ENCODE data around the gene CYLC1. TPM values are rescaled to one million over a fixed set of nuclear protein-coding genes. Genes with fewer than 3 reads are reported as not detected.
A peak's percentile ranks its signal among the peaks of the same experiment; 100 is the strongest.

CYLC1 gene
- total RNA-seq, 1 donor from 2014 or later, result not detected

GRCh38 chrX:83906921-83907320, 46.0 kb downstream of the CYLC1 start:
- Mint-ChIP-seq H3K36me3 (ENCODE audit: low read depth, unreplicated experiment) (no peaks in the 10 kb centered on the region), H3K4me3 (ENCODE audit: unreplicated experiment) (no peak overlapping the region), H3K4me1 (ENCODE audit: low read depth, unreplicated experiment) (no peaks in the 10 kb centered on the region), H3K9me3 (ENCODE audit: unreplicated experiment) (no peaks in the 10 kb centered on the region), H3K27ac (ENCODE audit: unreplicated experiment) (no peak overlapping the region), H3K27me3 (ENCODE audit: low read depth, unreplicated experiment) (no peaks in the 10 kb centered on the region)
- Histone ChIP-seq H3K4me2 (ENCODE audit: low read length) (no peak overlapping the region), H3K79me2 (ENCODE audit: insufficient read depth, low read length) (no peaks in the 10 kb centered on the region), H4K20me1 (ENCODE audit: insufficient read depth, low read length) (no peaks in the 10 kb centered on the region), H3K36me3 (ENCODE audit: insufficient read depth, low read length) (no peaks in the 10 kb centered on the region), H3K9ac (ENCODE audit: low read length) (no peak overlapping the region), H3K4me3 (ENCODE audit: insufficient read depth, low read depth, low read length) (no peak overlapping the region), H3K4me1 (ENCODE audit: insufficient read depth, low read length) (no peaks in the 10 kb centered on the region), H3K27me3 (ENCODE audit: insufficient read depth, low read length) (no peaks in the 10 kb centered on the region), H3K27ac (ENCODE audit: low read depth, low read length) (no peak overlapping the region), H3K9me3 (ENCODE audit: insufficient read depth, low read depth, low read length) (no peaks in the 10 kb centered on the region), H2AFZ (ENCODE audit: low read depth, low read length) (no peak overlapping the region)
- no peak for FAIRE-seq
- DNase-seq (ENCODE audit: low read depth), result no peak
- TF ChIP-seq CTCF (IDR thresholded peaks at IDR 0.05; ENCODE audit: insufficient read depth, low read depth, low read length), result no peak

GRCh38 chrX:83916525-83916924, 55.6 kb downstream of the CYLC1 start:
- no peak overlapping the region for H3K4me3 Mint-ChIP-seq (ENCODE audit: unreplicated experiment)

GRCh38 chrX:83934220-83934619, 73.3 kb downstream of the CYLC1 start:
- no peak for DNase-seq (ENCODE audit: low read depth)

More at GRCh38 chrX:83916525-83916924, 55.6 kb downstream of the CYLC1 start:
- no peaks in the 10 kb centered on the region for H3K36me3 Mint-ChIP-seq (ENCODE audit: low read depth, unreplicated experiment)
- H3K36me3 ChIP-seq (ENCODE audit: insufficient read depth, low read length), result no peaks in the 10 kb centered on the region
- H3K9me3 Mint-ChIP-seq (ENCODE audit: unreplicated experiment), result no peaks in the 10 kb centered on the region
- no peak overlapping the region for H3K27ac Mint-ChIP-seq (ENCODE audit: unreplicated experiment)
- H3K4me3 ChIP-seq (ENCODE audit: insufficient read depth, low read depth, low read length), result no peak overlapping the region
- DNase-seq (ENCODE audit: low read depth), result no peak
- H3K79me2 ChIP-seq (ENCODE audit: insufficient read depth, low read length), result no peaks in the 10 kb centered on the region
- no peak overlapping the region for H3K27ac ChIP-seq (ENCODE audit: low read depth, low read length)
- H3K9me3 ChIP-seq (ENCODE audit: insufficient read depth, low read depth, low read length), result no peaks in the 10 kb centered on the region
- no peaks in the 10 kb centered on the region for H3K4me1 Mint-ChIP-seq (ENCODE audit: low read depth, unreplicated experiment)
- TF ChIP-seq EZH2 (IDR thresholded peaks at IDR 0.05; ENCODE audit: insufficient read depth, low read length) (no peak), CTCF (IDR thresholded peaks at IDR 0.05; ENCODE audit: insufficient read depth, low read depth, low read length) (peak; percentile 18)
- H3K4me1 ChIP-seq (ENCODE audit: insufficient read depth, low read length), result no peaks in the 10 kb centered on the region
- H3K9ac ChIP-seq (ENCODE audit: low read length), result no peak overlapping the region
- no peak overlapping the region for H3K4me2 ChIP-seq (ENCODE audit: low read length)
- no peaks in the 10 kb centered on the region for H3K27me3 ChIP-seq (ENCODE audit: insufficient read depth, low read length)
- H3K27me3 Mint-ChIP-seq (ENCODE audit: low read depth, unreplicated experiment), result no peaks in the 10 kb centered on the region
- FAIRE-seq, result peak; percentile 45
- H2AFZ ChIP-seq (ENCODE audit: low read depth, low read length), result no peak overlapping the region
- H4K20me1 ChIP-seq (ENCODE audit: insufficient read depth, low read length), result no peaks in the 10 kb centered on the region

More at GRCh38 chrX:83934220-83934619, 73.3 kb downstream of the CYLC1 start:
- no peak overlapping the region for H3K27ac Mint-ChIP-seq (ENCODE audit: unreplicated experiment)
- Histone ChIP-seq H3K36me3 (ENCODE audit: insufficient read depth, low read length) (no peaks in the 10 kb centered on the region), H3K27me3 (ENCODE audit: insufficient read depth, low read length) (no peaks in the 10 kb centered on the region), H3K9me3 (ENCODE audit: insufficient read depth, low read depth, low read length) (no peaks in the 10 kb centered on the region), H3K4me3 (ENCODE audit: insufficient read depth, low read depth, low read length) (no peak overlapping the region), H3K4me1 (ENCODE audit: insufficient read depth, low read length) (no peaks in the 10 kb centered on the region), H4K20me1 (ENCODE audit: insufficient read depth, low read length) (no peaks in the 10 kb centered on the region), H3K4me2 (ENCODE audit: low read length) (no peak overlapping the region), H3K79me2 (ENCODE audit: insufficient read depth, low read length) (no peaks in the 10 kb centered on the region), H2AFZ (ENCODE audit: low read depth, low read length) (no peak overlapping the region), H3K27ac (ENCODE audit: low read depth, low read length) (no peak overlapping the region), H3K9ac (ENCODE audit: low read length) (no peak overlapping the region)
- no peaks in the 10 kb centered on the region for H3K9me3 Mint-ChIP-seq (ENCODE audit: unreplicated experiment)
- TF ChIP-seq EZH2 (IDR thresholded peaks at IDR 0.05; ENCODE audit: insufficient read depth, low read length) (no peak), CTCF (IDR thresholded peaks at IDR 0.05; ENCODE audit: insufficient read depth, low read depth, low read length) (no peak)
- H3K4me1 Mint-ChIP-seq (ENCODE audit: low read depth, unreplicated experiment), result no peaks in the 10 kb centered on the region
- H3K4me3 Mint-ChIP-seq (ENCODE audit: unreplicated experiment), result no peak overlapping the region
- no peaks in the 10 kb centered on the region for H3K27me3 Mint-ChIP-seq (ENCODE audit: low read depth, unreplicated experiment)
- peak; percentile 82 for FAIRE-seq
- no peaks in the 10 kb centered on the region for H3K36me3 Mint-ChIP-seq (ENCODE audit: low read depth, unreplicated experiment)

Measured in astrocyte (in vitro differentiated cells and primary cell).